Hypothalamus (tissue), 51 donors: ENCODE data around the gene CCDC107.

Source experiments
- DNase-seq, 51 donors: peaks; one replicate each; lab custom pipeline; 2025; lab: John Stamatoyannopoulos, UW

CCDC107 gene

DNA sequence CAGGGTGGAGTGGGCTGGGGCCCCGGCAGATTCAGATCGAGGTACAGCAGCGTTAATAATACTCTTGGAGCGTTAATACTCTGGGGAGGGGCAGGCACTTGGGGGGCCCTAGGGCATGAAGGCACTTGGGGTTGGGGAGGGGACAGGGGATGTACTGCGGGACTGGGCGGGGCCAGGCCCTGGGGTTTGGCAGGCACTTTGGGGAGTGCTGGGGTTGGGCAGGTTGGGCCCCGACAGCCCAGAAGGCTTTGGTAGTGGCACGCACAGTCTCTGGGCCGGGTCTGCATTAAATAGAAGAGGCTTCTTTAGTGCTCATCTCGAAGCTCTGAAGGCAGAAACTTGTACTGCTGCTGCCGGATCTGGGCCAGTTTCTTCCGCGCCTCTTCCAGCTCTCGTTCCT lies 39.4 kb downstream of the CCDC107 start:
- DNase-seq: no peak

GRCh38 chr9:35698231-35698630 lies 40.1 kb downstream of the CCDC107 start:
- no peak for DNase-seq

GRCh38 chr9:35700031-35700430 lies 41.9 kb downstream of the CCDC107 start:
- peak in 15 of 51 donors; percentile 4 to 66 (median 22) for DNase-seq

DNA sequence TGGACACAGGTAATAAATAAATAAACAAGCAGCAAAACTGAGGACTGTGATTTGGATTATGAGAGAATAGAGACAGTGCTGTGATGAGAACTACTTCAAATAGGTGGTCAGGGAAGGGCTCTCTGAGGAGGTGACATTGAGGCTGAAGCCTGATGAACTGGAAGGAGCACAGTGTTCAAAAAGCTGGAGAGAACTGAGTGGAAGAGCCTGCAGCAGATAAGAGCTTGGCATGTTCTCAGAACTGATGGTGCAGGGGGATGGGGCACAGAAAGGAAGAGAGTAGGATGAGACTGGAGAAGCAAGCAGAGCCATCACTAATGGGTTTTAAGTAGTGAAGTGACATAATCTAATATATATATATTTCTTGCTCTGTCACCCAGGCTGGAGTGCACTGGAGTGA lies 42.9 kb downstream of the CCDC107 start:
- no peak for DNase-seq

DNA sequence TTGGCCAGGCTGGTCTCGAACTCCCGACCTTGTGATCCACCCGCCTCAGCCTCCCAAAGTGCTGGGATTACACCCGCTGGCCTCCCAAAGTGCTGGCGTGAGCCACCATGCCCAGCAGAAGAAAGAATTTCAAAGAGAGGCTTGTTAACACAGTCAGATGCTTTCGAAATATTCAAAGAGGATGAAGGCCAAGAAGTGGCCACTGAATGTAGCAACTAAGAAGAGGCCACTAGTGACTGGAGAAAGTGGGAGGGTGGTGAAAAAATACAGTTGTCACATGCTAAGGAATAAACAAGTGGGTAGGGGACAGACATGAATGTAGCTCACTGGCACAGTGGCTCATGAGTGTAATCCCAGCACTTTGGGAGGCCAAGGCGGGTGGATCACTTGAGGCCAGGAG lies 44.6 kb downstream of the CCDC107 start:
- DNase-seq: no peak

GRCh38 chr9:35703906-35704672 lies 46.0 kb downstream of the CCDC107 start:
- DNase-seq: no peak

DNA sequence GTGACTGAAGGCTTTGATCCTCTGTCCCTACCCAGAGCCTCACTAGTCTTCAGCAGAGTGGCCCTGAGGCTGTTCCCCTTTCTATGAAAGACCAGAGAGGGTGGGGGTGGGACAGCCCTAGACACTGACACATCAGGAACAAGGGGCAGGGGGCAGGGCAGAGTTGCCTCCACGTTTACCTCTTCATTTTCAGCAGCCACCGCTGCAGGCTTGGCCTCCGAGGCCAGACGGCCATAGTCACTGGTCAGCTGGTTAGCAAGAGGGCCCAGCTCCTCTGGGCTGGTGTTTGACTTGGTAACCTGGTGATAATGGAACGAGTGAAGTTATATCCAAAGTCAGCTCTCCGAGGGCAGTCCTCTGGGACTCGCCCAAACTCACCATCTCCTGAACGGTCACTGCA lies 47.3 kb downstream of the CCDC107 start:
- DNase-seq: no peak

DNA sequence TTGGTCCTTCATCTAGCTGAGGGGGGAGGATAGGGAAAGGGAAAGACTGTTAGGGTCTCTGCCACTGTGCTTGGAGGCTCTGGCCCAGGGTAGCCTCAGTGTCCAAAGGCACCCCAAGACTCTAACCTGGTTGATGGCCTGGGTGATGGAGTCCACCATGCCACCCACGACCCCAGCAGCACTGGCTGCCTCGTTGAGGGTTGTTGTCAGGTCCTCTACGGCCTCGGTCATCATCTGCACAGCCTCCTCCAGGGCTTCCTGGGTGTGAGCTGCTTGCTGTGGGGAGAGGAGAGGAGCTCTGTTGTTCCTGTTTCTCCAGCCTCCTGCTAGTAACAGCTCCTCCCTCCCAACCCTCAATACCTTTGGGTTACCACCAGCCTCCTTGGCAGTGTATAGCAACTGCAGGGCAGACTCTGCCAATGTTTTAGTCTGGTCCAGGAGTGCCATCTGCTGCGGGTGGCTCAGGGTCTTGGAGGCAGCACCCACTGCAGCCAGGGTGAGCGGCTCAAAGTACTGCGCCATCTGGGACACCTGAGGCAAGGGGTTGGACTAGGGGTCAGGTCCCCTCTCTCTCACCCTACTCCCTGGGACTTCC lies 47.8 kb downstream of the CCDC107 start:
- DNase-seq: no peak

DNA sequence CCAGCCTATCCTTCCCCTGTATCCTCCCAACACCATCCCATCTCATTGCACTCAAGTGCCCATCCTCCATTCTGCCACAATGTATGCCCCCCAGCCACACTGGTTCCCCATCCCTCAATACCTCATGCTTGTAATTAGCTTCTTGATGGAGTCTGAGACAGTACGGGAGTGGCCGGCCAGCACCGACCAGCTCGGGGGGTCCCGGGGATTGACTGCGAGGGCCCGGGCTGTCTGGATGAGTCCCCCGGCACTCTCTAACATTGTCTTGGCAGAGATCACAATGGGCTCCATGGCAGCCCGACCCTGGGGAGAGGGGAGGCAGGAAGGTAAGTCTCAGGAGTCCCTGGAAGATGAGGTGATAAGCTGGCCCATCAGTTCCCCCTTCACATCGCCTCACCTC lies 48.9 kb downstream of the CCDC107 start:
- DNase-seq: no peak

DNA sequence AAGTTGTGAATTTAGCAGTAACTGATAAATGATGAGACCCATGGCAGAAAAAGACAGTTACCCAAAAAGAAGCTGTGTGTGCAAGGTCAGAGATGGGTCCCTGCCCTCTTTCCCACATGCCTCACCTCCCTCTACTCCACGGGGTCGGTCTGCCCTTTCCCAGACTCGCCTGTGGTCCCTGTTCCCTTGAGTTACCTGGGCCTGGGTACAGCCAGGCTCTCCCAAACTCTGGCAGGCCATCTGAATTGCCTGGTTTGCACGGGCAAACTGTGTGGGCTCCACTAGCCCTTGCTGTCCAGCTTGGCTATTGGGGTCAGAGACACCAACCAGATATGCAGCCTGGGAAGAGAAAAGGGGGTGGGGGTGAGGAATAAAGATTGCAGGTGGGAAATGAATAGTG lies 50.1 kb downstream of the CCDC107 start:
- DNase-seq: no peak

DNA sequence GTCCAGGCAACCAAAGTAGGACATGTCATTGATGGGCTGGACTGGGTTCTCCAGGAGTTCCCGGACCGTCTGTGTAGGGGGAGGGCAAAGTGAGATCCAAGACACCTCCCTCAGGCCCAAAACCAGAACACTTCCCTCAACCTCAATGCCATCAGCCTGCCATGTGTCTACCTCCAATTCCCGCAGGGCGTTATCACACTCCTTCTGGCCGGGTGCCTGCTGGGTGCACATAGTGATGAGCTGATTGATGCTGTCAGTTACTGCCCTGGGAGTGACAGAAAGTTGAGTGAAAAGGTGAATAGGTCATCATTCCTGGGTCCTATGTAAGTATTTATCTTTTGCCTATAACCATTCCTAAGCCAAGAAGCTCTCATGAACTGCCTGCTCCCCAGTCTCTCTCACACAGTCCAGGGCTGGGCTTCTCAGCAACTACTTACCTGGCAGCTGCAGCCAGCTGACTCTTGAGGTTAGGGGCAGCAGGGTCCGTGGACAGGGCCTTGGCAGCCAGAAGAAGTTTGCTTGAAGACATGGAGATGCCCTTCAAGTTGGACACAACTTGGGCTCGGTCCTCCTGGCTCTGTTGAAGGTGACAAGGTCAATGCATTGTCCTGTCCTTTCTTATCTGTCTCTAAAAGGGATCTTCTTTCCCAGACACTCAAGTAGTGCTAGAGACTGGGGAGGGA lies 52.9 kb downstream of the CCDC107 start:
- no peak for DNase-seq
